GM18951 (cell line): ENCODE measurements around the gene SERTAD4.

Source experiments
- POLR2A ChIP-seq: IDR thresholded peaks from 4 replicates; pipeline ENCODE4 v1.6.1; 2011; ENCODE audit warnings: mild to moderate bottlenecking; ENCODE audit not compliant: insufficient read length, insufficient read depth; ENCODE audit errors: extremely low read depth
- in situ Hi-C: fragments of 300-500 bp; cut with MboI; formaldehyde crosslinking; loops from one replicate; pipeline ENCODE4 v1.12.0; 2022; ENCODE audit warnings: low sequenced_read_pairs, mixed read lengths, inconsistent platforms; ENCODE audit not compliant: unreplicated experiment

SERTAD4 gene

DNA sequence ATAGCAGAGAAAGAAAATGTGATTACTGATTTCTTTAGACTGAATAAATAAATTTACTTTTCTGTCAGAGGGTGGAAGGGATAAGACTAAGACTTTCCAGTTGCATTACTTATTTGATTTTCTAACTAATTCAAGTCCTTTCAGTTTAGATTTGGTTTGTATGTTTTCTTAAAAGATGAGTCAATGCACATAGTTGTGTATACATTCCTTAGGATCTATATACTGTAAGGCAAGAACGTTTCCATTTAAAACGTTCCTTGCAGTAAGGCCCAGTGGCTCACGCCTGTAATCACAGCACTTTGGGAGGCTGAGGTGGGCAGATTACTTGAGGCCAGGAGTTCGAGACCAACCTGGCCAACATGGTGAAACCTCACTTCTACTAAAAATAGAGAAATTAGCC, 14.5 kb upstream of the SERTAD4 start:
- TF ChIP-seq POLR2A: no peak
- in situ Hi-C loops: no loop called here

DNA sequence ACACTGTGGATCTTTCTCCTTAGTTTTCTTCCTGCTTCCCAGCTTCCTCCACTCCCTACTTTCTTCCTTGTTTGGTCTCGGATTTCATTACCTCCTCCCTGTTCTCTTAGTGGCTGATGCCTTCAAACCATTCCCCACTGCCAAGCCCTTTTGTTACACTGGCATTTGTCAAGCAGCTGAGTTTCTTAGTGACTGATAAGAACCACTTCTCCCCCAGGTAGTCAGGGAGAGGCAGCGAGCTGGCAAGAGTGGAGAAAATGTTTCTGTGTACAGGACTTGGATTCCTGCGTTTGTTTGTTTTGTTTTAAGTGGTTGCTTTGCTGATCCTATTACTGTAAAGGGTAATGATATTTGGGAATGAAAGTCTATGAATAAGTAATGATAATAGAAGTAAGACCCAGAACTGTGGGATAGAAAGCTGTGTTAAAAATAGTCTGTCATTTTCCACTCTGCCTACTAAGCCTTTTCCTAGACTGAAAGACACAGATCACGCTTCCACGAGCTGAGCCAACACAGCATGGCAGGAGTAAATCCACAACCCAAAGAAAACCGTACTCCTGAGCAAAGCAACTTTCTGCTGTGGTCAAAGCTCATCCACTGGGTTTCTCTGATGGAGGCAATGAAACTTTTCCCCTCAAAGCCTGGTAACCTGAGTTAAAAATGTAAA, 10.1 kb upstream of the SERTAD4 start:
- in situ Hi-C loops: no loop called here
- no peak for TF ChIP-seq POLR2A

DNA sequence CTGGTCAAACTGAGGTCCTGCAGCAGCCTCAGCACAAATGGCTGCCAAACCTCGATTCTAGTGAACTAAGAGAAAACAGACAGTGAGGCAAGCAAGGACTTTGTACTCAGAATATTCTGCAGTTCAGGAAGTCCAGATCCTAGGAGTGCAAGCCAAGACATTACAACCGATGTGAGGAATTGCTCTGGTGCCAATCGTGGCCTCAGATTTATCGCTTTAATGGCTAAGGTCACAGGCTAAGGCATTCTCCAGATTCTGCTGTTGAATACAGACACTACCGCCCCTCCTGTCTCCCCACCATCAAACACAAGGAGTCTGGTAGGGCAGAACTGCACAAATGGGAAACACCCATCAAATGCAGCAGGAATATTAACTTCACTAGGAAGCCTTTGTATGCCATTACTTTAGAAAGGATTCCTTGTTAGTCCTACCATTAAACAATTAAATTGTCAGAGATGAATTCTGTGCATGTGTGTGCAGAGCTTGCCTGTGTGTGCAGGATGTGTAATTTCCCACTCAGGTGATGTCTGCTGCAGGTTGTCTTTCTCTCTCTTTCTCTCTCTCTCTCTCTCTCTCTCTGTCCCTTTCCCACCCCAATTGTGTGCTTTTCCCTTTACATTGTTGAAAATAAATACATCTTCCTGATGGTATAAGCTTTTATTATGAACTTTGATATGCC, 9.2 kb upstream of the SERTAD4 start:
- no peak for TF ChIP-seq POLR2A
- in situ Hi-C loops: no loop called here

- no peak for TF ChIP-seq POLR2A
- in situ Hi-C loops: no loop called here
Observed at GRCh38 chr1:210228158-210228557, 4.4 kb upstream of the SERTAD4 start.

- in situ Hi-C loops: no loop called here
- no peak for TF ChIP-seq POLR2A
Observed at GRCh38 chr1:210230149-210230695, 2.4 kb upstream of the SERTAD4 start.

- in situ Hi-C loops: no loop called here
- TF ChIP-seq POLR2A: no peak
Observed at GRCh38 chr1:210231846-210232510, 618 bp upstream of the SERTAD4 start.

DNA sequence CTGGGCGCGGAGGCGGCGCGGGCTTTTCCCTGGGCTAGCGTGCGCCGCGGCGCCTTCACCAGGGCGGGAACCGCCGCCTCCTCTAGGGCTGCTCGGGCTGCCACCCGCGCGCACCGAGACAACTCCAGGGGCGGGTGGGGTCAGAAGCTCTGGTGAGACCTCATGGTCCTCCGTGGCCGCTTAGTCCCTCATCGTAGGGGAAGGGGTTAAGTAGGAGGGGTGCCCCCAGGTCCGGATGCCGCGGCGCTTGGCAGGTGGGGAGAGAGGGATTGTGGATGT, 559 bp downstream of the SERTAD4 start:
- in situ Hi-C loops: no loop called here
- no peak for TF ChIP-seq POLR2A

GRCh38 chr1:210233495-210234328, 1.1 kb downstream of the SERTAD4 start:
- in situ Hi-C loops: no loop called here
- no peak for TF ChIP-seq POLR2A

- in situ Hi-C loops: no loop called here
- TF ChIP-seq POLR2A: no peak
Observed at GRCh38 chr1:210234329-210234757, 1.7 kb downstream of the SERTAD4 start.

DNA sequence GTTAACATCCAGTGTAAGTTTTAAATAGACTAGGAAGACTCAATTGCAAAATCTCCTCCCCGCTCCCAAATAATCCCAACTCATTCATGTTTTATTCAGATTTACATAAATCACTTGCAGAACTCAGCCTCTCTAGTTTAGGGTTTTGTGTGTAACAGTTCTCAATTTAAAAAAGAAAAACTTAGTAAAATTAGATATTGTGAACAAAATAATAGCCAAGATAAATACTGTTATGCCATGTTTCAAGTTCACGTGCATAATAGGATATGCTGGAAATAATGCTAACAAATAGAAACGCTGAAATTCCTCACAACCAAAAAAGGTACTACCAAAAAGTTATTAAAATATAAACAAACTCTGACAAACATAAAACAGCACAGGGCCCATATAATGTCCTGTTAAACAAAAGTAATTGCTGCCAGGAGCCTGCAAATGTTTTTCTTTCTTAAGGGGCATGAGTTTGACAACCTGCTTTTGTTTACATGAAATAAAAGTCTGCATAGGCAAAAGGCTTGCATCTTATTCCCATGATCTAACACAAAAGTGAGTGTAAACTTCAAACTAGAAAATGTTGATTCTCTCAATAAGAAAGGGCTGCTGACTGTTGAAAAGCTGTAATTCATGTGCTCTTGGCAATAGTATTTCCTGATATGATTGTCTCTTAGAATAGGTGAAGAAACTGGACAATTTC, 2.9 kb downstream of the SERTAD4 start:
- no peak for TF ChIP-seq POLR2A
- in situ Hi-C loops: no loop called here

GRCh38 chr1:210236386-210236839, 3.8 kb downstream of the SERTAD4 start:
- in situ Hi-C loops: no loop called here
- TF ChIP-seq POLR2A: no peak

- TF ChIP-seq POLR2A: no peak
- in situ Hi-C loops: no loop called here
Observed at GRCh38 chr1:210236840-210237409, 4.3 kb downstream of the SERTAD4 start.

- in situ Hi-C loops: no loop called here
- TF ChIP-seq POLR2A: no peak
Observed at GRCh38 chr1:210237479-210237878, 4.9 kb downstream of the SERTAD4 start.

- in situ Hi-C loops: no loop called here
Observed at GRCh38 chr1:210237981-210238380, 5.4 kb downstream of the SERTAD4 start.

More at GRCh38 chr1:210237981-210238380, 5.4 kb downstream of the SERTAD4 start:
- TF ChIP-seq POLR2A: no peak
